Measurements from ENCODE around the gene SFXN4. TPM values are rescaled to one million over a fixed set of nuclear protein-coding genes. Genes with fewer than 3 reads are reported as not detected.

SFXN4 gene
- total RNA-seq, 1 donor from 2014 or later, result 13.2 TPM

GRCh38 chr10:119201233-119201632, 35.7 kb upstream of the SFXN4 start:
- no peak for TF ChIP-seq CTCF (IDR thresholded peaks at IDR 0.05)
- TF ChIP-seq EZH2phosphoT487 (IDR thresholded peaks at IDR 0.05), result no peak
- TF ChIP-seq EZH2 (IDR thresholded peaks at IDR 0.05), result no peak
- peaks cover 14% of the 10 kb centered on the region for H3K27me3 Mint-ChIP-seq (ENCODE audit: insufficient read depth, low read depth)
- no peak overlapping the region for H3K4me3 Mint-ChIP-seq
- H3K9ac ChIP-seq, result no peak overlapping the region
- H3K36me3 ChIP-seq, result no peaks in the 10 kb centered on the region
- H3K36me3 Mint-ChIP-seq, result no peaks in the 10 kb centered on the region
- no peaks in the 10 kb centered on the region for H3K9me3 ChIP-seq (ENCODE audit: low read depth)
- peaks cover 30% of the 10 kb centered on the region for H3K4me1 Mint-ChIP-seq
- DNase-seq (ENCODE audit: low spot score), result no peak
- H3K79me2 ChIP-seq (ENCODE audit: low read depth), result no peaks in the 10 kb centered on the region
- H3K27me3 ChIP-seq, result no peaks in the 10 kb centered on the region
- no peak overlapping the region for H3K27ac ChIP-seq
- H3K4me2 ChIP-seq, result no peak overlapping the region
- H3F3A ChIP-seq (ENCODE audit: low read depth), result peaks cover 10% of the 10 kb centered on the region
- no peaks in the 10 kb centered on the region for H4K20me1 ChIP-seq (ENCODE audit: low read depth)
- no peak overlapping the region for H2AFZ ChIP-seq (replicated peaks)
- no peaks in the 10 kb centered on the region for H3K9me3 Mint-ChIP-seq
- H3K4me1 ChIP-seq, result peaks cover 11% of the 10 kb centered on the region
- no peak overlapping the region for H3K27ac Mint-ChIP-seq
- H3K4me3 ChIP-seq, result no peak overlapping the region

- H3K36me3 ChIP-seq, result no peaks in the 10 kb centered on the region
- Mint-ChIP-seq H3K36me3 (no peaks in the 10 kb centered on the region), H3K27ac (peak overlapping the region; percentile 44), H3K4me3 (no peak overlapping the region), H3K9me3 (no peaks in the 10 kb centered on the region), H3K4me1 (peaks cover 22% of the 10 kb centered on the region), H3K27me3 (ENCODE audit: insufficient read depth, low read depth) (peaks cover 11% of the 10 kb centered on the region)
- H3K9ac ChIP-seq, result no peak overlapping the region
- peaks cover 10% of the 10 kb centered on the region for H3F3A ChIP-seq (ENCODE audit: low read depth)
- H3K4me1 ChIP-seq, result peaks cover 10% of the 10 kb centered on the region
- DNase-seq (ENCODE audit: low spot score), result peak; percentile 88
- H3K4me3 ChIP-seq, result no peak overlapping the region
- H3K79me2 ChIP-seq (ENCODE audit: low read depth), result no peaks in the 10 kb centered on the region
- H4K20me1 ChIP-seq (ENCODE audit: low read depth), result no peaks in the 10 kb centered on the region
- no peak overlapping the region for H3K27ac ChIP-seq
- no peaks in the 10 kb centered on the region for H3K9me3 ChIP-seq (ENCODE audit: low read depth)
- no peaks in the 10 kb centered on the region for H3K27me3 ChIP-seq
- TF ChIP-seq EZH2 (IDR thresholded peaks at IDR 0.05) (no peak), EZH2phosphoT487 (IDR thresholded peaks at IDR 0.05) (no peak), CTCF (IDR thresholded peaks at IDR 0.05) (peak; percentile 80)
- H3K4me2 ChIP-seq, result no peak overlapping the region
- H2AFZ ChIP-seq (replicated peaks), result no peak overlapping the region
Measured at GRCh38 chr10:119199231-119199992, 33.9 kb upstream of the SFXN4 start.

GRCh38 chr10:119198438-119198837, 32.9 kb upstream of the SFXN4 start:
- H3K27ac ChIP-seq, result no peak overlapping the region
- H3K9me3 ChIP-seq (ENCODE audit: low read depth), result no peaks in the 10 kb centered on the region
- Mint-ChIP-seq H3K36me3 (no peaks in the 10 kb centered on the region), H3K27me3 (ENCODE audit: insufficient read depth, low read depth) (peaks cover 8% of the 10 kb centered on the region), H3K4me3 (no peak overlapping the region), H3K27ac (no peak overlapping the region), H3K9me3 (no peaks in the 10 kb centered on the region), H3K4me1 (peaks cover 15% of the 10 kb centered on the region)
- no peaks in the 10 kb centered on the region for H4K20me1 ChIP-seq (ENCODE audit: low read depth)
- H3K36me3 ChIP-seq, result no peaks in the 10 kb centered on the region
- no peak for TF ChIP-seq EZH2phosphoT487 (IDR thresholded peaks at IDR 0.05)
- TF ChIP-seq CTCF (IDR thresholded peaks at IDR 0.05), result peak; percentile 52
- TF ChIP-seq EZH2 (IDR thresholded peaks at IDR 0.05), result no peak
- no peaks in the 10 kb centered on the region for H3K79me2 ChIP-seq (ENCODE audit: low read depth)
- no peak overlapping the region for H3K4me2 ChIP-seq
- peak; percentile 51 for DNase-seq (ENCODE audit: low spot score)
- H3K27me3 ChIP-seq, result no peaks in the 10 kb centered on the region
- no peak overlapping the region for H3K4me3 ChIP-seq
- H3K4me1 ChIP-seq, result peaks cover 10% of the 10 kb centered on the region
- H3F3A ChIP-seq (ENCODE audit: low read depth), result peaks cover 10% of the 10 kb centered on the region
- no peak overlapping the region for H3K9ac ChIP-seq
- no peak overlapping the region for H2AFZ ChIP-seq (replicated peaks)
